ENCODE results near the gene MPO.
A peak's percentile ranks its signal among the peaks of the same experiment; 100 is the strongest.

The MPO gene

DNA sequence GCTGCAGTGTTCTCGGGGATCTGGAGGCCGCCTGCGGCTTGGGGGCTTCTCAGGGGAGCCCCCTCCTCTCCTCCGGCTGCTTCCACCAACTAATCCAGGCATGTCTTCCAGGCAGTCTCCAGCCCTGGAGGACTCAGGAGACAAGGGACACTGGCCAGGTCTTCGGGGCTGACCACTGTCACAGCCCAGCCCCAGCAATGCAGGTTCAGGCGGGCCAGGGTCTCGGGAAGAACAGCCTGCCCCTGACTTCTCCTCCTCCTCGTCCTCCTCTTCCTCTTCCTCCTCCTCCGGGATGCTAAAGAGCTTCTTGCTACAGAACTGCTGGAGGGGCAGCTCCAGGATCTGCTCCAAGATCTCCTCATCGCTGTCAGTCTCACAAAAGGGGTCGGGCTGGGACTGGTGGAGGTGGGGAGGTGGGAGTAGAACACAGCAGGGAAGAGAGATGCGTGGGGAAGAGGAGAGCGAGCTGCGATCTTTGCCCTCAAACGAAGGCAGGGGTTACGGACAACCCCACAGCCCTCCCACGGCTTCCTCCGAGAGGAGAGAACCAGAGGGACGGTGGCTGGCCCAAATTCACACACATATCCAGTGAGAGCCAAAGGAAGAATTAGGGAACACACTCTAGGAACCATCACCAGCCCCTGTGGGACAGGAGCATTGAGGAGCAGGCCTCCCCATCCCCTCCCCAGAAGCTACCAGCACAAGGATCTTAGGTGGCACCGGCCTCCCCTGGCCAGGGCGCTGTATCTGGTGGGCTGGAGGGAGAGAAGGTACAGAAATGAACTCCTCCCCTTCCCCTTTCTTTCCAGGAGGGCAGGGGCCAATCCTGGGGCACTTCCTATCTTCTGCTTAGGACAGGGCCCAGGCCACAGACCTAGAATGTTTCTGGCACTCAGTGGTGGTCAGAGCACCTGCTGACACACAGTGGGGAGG is 28.5 kb upstream of the MPO start:
- no peak for DNase-seq (ENCODE audit: low read depth)
- no peak overlapping the region for H3K4me3 ChIP-seq (ENCODE audit: low read depth, low read length)
- no peak for TF ChIP-seq CTCF (IDR thresholded peaks at IDR 0.05; ENCODE audit: control insufficient read depth, extremely low read depth, insufficient read depth)

DNA sequence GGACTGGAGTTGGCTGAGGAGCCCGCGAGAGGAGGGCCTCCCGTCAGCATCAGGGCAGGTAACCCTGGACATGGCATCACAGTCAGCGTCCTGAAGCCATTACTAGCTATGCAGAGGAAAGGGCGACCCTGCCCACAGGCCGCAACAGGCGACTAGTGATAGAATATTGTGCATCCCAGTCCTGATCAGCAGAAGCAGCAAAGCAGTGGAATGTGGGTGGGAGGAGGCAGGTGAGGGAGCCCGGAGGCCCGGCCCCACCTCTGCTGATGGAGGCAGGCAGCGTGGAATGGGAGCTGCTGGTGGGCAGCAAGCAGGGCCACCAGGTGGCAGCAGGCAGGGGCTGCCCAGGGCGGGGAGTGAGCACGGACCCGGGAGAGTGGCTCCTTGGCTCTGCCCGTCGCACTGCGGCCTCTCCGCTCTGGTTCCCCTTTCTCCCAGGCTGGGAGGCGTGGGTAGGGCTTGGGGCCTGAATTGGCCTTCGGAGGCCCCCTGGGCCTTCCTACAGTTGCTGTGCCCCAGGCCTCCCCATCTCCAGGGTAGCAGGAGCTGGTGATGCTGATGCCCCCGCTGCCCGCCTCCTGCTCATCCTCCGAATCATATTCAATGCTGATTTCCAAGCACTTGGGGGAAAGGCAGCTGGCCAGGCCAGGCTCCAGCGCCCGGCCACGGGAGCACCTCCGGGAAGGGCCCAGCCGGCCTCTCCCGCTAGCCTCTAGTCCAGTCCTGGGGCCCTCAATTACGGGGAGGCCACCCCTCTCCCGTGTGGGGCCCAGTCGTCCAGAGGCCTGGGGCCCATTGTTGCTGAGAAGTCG is 27.6 kb upstream of the MPO start:
- DNase-seq (ENCODE audit: low read depth) = no peak
- no peak overlapping the region for H3K4me3 ChIP-seq (ENCODE audit: low read depth, low read length)
- peak; percentile 33; the same call in 1 of the 2 replicates for TF ChIP-seq CTCF (IDR thresholded peaks at IDR 0.05; ENCODE audit: control insufficient read depth, extremely low read depth, insufficient read depth)

DNA sequence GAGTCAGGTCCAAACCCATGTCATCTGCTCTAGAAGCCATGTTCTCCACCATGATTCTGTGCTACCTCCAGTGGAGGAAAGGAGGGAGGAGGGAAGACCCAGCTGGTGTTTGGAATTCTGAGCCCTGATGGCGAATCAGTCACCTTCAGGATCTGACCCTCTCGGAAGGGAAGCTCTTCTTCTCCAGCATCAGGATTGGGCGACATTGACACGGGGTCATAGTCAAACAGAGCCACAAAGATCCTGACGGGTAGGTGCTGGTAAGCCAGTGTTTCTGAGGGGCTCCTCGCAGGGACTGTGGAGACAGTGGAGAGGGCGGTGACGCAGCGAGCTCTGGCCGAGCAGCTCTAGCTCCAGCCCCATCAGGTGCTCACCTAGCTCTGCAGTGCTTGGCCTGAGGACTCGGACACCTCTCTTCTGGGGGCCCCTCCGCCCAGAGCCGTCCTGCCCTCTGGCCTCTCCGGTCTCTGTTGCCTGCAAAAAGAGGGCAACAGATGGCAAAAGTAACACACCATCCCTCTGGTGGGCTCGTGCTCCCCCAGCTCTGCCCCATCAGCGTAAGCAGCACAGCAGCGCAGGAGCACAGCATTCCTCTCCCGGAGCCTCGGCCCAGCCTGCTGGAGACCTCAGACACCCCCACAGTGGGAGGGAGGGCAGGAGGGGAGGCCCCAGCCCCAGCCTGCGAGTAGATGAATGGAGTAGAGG is 26.9 kb upstream of the MPO start:
- no peak for TF ChIP-seq CTCF (IDR thresholded peaks at IDR 0.05; ENCODE audit: control insufficient read depth, extremely low read depth, insufficient read depth)
- H3K4me3 ChIP-seq (ENCODE audit: low read depth, low read length) = no peak overlapping the region
- no peak for DNase-seq (ENCODE audit: low read depth)

DNA sequence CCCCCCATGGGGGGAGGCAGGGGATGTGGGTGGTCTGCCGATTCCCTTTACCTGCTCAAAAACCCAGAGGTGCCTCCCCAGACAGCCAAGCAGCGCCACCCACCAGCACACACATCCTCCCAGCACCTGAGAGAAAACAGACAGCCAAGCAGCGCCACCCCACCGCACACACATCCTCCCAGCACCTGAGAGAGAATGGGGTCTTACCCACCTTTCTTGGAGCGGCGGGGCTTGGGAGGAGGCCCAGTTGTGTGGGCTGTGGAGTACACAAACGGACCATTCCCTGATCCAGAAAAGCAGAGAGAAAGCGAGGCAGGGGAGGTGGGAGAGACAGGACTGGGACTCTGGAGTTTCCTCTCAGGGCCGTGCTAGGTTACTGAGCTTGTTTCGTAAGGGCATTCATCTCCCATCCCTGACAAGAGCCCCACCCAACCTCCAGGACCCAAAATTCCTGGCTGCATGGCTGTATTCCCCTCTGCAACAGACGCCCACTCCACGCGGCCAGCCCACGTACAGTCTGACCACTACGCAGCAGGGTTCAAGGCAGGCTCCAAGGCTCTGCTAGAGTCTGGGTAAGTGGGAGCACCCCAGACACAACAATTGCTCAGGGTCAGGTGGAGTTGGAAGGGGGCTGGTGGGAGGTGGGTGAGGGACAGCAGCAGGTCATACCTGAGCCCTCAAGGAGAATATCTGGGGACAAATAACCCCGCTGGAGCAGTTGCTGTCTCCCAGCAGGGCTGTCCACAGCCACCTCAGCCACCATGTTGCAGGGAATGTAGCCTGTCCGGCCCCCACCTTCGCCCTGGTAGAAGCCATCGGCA is 25.6 kb upstream of the MPO start:
- TF ChIP-seq CTCF (IDR thresholded peaks at IDR 0.05; ENCODE audit: control insufficient read depth, extremely low read depth, insufficient read depth) = no peak
- no peak overlapping the region for H3K4me3 ChIP-seq (ENCODE audit: low read depth, low read length)
- DNase-seq (ENCODE audit: low read depth) = no peak

DNA sequence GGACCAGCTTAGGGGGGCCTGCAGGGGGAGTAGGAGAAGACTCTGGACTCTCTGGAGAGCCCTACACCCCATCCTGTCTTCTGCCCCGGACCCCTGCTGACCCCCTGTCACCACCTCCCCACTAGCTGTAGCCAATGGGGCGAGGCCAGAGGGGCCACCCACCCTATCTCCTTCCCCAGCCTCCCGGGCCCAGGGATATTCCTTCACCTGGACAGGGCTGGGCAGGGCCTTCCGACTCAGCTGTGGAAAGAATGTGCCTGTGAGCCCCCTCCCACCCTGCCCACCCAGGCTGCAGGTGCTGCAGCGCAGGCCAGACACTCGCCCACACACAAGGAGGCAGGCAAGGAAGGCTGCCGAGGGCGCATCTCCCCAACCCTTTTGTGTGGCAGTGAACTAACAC is 24.9 kb upstream of the MPO start:
- TF ChIP-seq CTCF (IDR thresholded peaks at IDR 0.05; ENCODE audit: control insufficient read depth, extremely low read depth, insufficient read depth) = no peak
- no peak overlapping the region for H3K4me3 ChIP-seq (ENCODE audit: low read depth, low read length)
- no peak for DNase-seq (ENCODE audit: low read depth)
